HepG2 (cell line): ENCODE measurements around the gene CFAP210. TPM values are rescaled to one million over a fixed set of nuclear protein-coding genes. Genes with fewer than 3 reads are reported as not detected.

Experiments used
- ATF1 ChIP-seq: IDR thresholded peaks from 2 replicates; pipeline ENCODE4 v1.6.1; 2016; ENCODE audit warnings: mild to moderate bottlenecking, control low read depth
- CEBPZ ChIP-seq: IDR thresholded peaks from 2 replicates; pipeline ENCODE4 v1.6.1; 2012; ENCODE audit warnings: low read length, improper control_type of control experiment
- KLF13 ChIP-seq: sonication (generic); formaldehyde crosslinking; IDR thresholded peaks from 2 replicates; pipeline ENCODE4 v1.4.0; 2020; ENCODE audit warnings: mild to moderate bottlenecking, missing genetic modification reagents
- MIER2 ChIP-seq: IDR thresholded peaks from 2 replicates; pipeline ENCODE4 v1.6.1; 2016; ENCODE audit warnings: missing biosample characterization, missing genetic modification reagents
- MIXL1 ChIP-seq: IDR thresholded peaks from 2 replicates; pipeline ENCODE4 v1.6.1; 2016
- RBAK ChIP-seq: sonication (generic); formaldehyde crosslinking; IDR thresholded peaks from 2 replicates; pipeline ENCODE4 v1.5.1; 2020; ENCODE audit warnings: mild to moderate bottlenecking, missing genetic modification reagents
- SMAD1 ChIP-seq: sonication (generic); formaldehyde crosslinking; IDR thresholded peaks from 2 replicates; pipeline ENCODE4 v1.4.0; 2020; ENCODE audit warnings: missing genetic modification reagents, low read depth, mild to moderate bottlenecking, borderline replicate concordance
- SMYD3 ChIP-seq: sonication (generic); formaldehyde crosslinking; IDR thresholded peaks from 2 replicates; pipeline ENCODE4 v1.8.1; 2023; ENCODE audit warnings: mild to moderate bottlenecking, missing genetic modification reagents
- SNAPC2 ChIP-seq: sonication (generic); formaldehyde crosslinking; IDR thresholded peaks from 2 replicates; pipeline ENCODE4 v1.8.1; 2022; ENCODE audit warnings: mild to moderate bottlenecking, missing genetic modification reagents
- SP5 ChIP-seq: IDR thresholded peaks from 2 replicates; pipeline ENCODE4 v1.6.1; 2016; ENCODE audit warnings: low read depth, borderline replicate concordance
- TERF1 ChIP-seq: sonication (generic); formaldehyde crosslinking; IDR thresholded peaks from 2 replicates; pipeline ENCODE4 v1.8.0; 2022; ENCODE audit warnings: mild to moderate bottlenecking, missing genetic modification reagents, moderate library complexity
- ZFP36L1 ChIP-seq: sonication (generic); formaldehyde crosslinking; IDR thresholded peaks from 2 replicates; pipeline ENCODE4 v1.8.0; 2022; ENCODE audit warnings: mild to moderate bottlenecking, missing genetic modification reagents, moderate library complexity
- ZNF546 ChIP-seq: sonication (generic); formaldehyde crosslinking; conservative IDR thresholded peaks from 2 replicates; pipeline ENCODE4 v1.8.1; 2023; ENCODE audit warnings: mild to moderate bottlenecking, missing genetic modification reagents
- ZNF577 ChIP-seq: sonication (generic); formaldehyde crosslinking; IDR thresholded peaks from 2 replicates; pipeline ENCODE4 v1.4.0; 2020; ENCODE audit warnings: mild to moderate bottlenecking, low read depth, missing genetic modification reagents, borderline replicate concordance
- ZNF775 ChIP-seq: sonication (generic); formaldehyde crosslinking; IDR thresholded peaks from 2 replicates; pipeline ENCODE4 v1.4.0; 2020; ENCODE audit warnings: missing genetic modification reagents, mild to moderate bottlenecking, moderate library complexity, borderline replicate concordance
- ZNF891 ChIP-seq: sonication (generic); formaldehyde crosslinking; IDR thresholded peaks from 2 replicates; pipeline ENCODE4 v1.5.0; 2020; ENCODE audit warnings: mild to moderate bottlenecking, missing genetic modification reagents
- ZZZ3 ChIP-seq: sonication (generic); formaldehyde crosslinking; IDR thresholded peaks from 2 replicates; pipeline ENCODE4 v1.4.0; 2020; ENCODE audit warnings: missing genetic modification reagents, mild to moderate bottlenecking, borderline replicate concordance
- polyA plus RNA-seq, 8 experiments: library from polyadenylated mRNA; depleted of rRNA in 3 of 8; stranded (reverse) in 7 of 8; unstranded in 1 of 8; fragments of >200 nt; fragmentation: Illumina TruSeq in 4 of 8; extraction: Trizol in 4 of 8; gene quantifications; 2 replicates each; pipeline versions ENCODE4 v1.2.1 to v1.2.3, GENCODE V29; 2011 to 2016; ENCODE audit warnings: low read depth in 4 of 8, missing spikeins in 1 of 8, mixed read lengths in 1 of 8; ENCODE audit not compliant: insufficient read depth in 1 of 8
- total RNA-seq, 5 experiments: library from RNA; depleted of rRNA; stranded (reverse); fragments of >200 nt; fragmentation: Illumina TruSeq; extraction: Trizol; gene quantifications; 2 replicates each; pipeline ENCODE4 v1.2.3, GENCODE V29; 2016; ENCODE audit warnings: low read depth in 1 of 5
- TF ChIP-seq, protein P1 (sequence below): sonication (generic); formaldehyde crosslinking; IDR thresholded peaks from 2 replicates; pipeline ENCODE4 v1.4.0; 2020; ENCODE audit warnings: mild to moderate bottlenecking, missing genetic modification reagents
- TF ChIP-seq, protein P2 (sequence below): sonication (generic); formaldehyde crosslinking; IDR thresholded peaks from 2 replicates; pipeline ENCODE4 v1.9.0; 2021; ENCODE audit warnings: missing genetic modification reagents, borderline replicate concordance
- TF ChIP-seq, protein P3 (sequence below): sonication (generic); formaldehyde crosslinking; IDR thresholded peaks from 2 replicates; pipeline ENCODE4 v1.8.1; 2023; ENCODE audit warnings: mild to moderate bottlenecking, missing genetic modification reagents

The CFAP210 gene
- total and polyA plus RNA-seq, 2 of the 13 experiments (the other 11 are each of a cell fraction or from before 2014, with no cell fraction given): 0.18 TPM; not detected in 1

GRCh38 chr2:169683425-169684134, 10.6 kb downstream of the CFAP210 start (continued):
- TF ChIP-seq, protein P1, sequence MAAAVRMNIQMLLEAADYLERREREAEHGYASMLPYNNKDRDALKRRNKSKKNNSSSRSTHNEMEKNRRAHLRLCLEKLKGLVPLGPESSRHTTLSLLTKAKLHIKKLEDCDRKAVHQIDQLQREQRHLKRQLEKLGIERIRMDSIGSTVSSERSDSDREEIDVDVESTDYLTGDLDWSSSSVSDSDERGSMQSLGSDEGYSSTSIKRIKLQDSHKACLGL (CRISPR knock-in tag): no peak
- TF ChIP-seq ZNF891 (CRISPR knock-in tag) (no peak), MIER2 (CRISPR knock-in tag) (0 out of 2 replicates have a peak, but pooled peaks have one; percentile 42), SNAPC2 (peak; percentile 44; the same call in 1 of the 2 replicates), TERF1 (CRISPR knock-in tag) (no peak), ZNF577 (no peak), ZNF546 (CRISPR knock-in tag) (no peak), KLF13 (CRISPR knock-in tag) (no peak), SMAD1 (CRISPR knock-in tag) (no peak), ATF1 (CRISPR knock-in tag) (no peak; the same call in 1 of the 2 replicates), ZFP36L1 (CRISPR knock-in tag) (no peak), SMYD3 (no peak; the same call in none of the 2 replicates), MIXL1 (CRISPR knock-in tag) (peak; percentile 79; the same call in 1 of the 2 replicates), ZNF775 (CRISPR knock-in tag) (no peak), RBAK (CRISPR knock-in tag) (peak; percentile 94), CEBPZ (no peak), ZZZ3 (CRISPR knock-in tag) (no peak), SP5 (CRISPR knock-in tag) (no peak)
- TF ChIP-seq, protein P2, sequence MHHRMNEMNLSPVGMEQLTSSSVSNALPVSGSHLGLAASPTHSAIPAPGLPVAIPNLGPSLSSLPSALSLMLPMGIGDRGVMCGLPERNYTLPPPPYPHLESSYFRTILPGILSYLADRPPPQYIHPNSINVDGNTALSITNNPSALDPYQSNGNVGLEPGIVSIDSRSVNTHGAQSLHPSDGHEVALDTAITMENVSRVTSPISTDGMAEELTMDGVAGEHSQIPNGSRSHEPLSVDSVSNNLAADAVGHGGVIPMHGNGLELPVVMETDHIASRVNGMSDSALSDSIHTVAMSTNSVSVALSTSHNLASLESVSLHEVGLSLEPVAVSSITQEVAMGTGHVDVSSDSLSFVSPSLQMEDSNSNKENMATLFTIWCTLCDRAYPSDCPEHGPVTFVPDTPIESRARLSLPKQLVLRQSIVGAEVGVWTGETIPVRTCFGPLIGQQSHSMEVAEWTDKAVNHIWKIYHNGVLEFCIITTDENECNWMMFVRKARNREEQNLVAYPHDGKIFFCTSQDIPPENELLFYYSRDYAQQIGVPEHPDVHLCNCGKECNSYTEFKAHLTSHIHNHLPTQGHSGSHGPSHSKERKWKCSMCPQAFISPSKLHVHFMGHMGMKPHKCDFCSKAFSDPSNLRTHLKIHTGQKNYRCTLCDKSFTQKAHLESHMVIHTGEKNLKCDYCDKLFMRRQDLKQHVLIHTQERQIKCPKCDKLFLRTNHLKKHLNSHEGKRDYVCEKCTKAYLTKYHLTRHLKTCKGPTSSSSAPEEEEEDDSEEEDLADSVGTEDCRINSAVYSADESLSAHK (CRISPR knock-in tag): no peak
- TF ChIP-seq, protein P3, sequence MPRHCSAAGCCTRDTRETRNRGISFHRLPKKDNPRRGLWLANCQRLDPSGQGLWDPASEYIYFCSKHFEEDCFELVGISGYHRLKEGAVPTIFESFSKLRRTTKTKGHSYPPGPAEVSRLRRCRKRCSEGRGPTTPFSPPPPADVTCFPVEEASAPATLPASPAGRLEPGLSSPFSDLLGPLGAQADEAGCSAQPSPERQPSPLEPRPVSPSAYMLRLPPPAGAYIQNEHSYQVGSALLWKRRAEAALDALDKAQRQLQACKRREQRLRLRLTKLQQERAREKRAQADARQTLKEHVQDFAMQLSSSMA (CRISPR knock-in tag): no peak
